ENCODE measurements around the gene KLF6.

Gene KLF6

DNA sequence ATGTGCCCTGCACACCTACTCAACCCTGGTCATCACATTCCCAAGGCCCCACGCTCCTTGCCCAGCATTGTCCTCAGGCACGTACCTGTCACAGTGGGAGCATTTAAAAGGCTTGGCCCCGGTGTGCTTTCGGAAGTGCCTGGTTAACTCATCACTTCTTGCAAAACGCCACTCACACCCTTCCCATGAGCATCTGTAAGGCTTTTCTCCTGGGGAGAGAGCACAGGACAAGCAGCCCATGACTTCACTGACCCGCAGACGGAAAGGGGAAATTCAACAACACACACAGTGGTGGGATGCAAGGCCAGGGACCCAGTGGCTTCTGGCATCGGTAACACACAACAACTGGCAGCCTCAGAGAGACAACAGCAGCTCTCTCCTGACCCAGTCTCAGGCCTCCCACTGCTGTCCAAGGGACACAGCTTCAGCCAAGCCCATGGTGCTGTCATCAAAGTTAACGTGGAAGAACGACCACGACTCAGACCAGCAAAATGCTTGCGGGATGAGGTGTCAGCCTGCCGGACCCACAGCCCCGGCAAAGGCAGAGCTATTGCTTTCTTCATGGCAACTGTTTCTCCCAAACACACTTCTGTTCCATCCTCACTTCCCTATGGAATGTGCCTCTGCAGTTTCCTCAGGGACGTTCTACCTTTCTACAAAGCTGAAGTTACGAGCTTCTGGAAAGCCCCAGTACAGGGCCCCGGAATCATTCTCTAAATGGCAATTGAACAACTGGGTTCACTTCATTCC is 4.8 kb downstream of the KLF6 start:
- H3K4me3 ChIP-seq (replicated peaks; ENCODE audit: low read depth, low read length) = peak overlapping the region; percentile 100
- peak; percentile 65 for DNase-seq (ENCODE audit: low read depth)
- no peak for TF ChIP-seq CTCF (IDR thresholded peaks at IDR 0.05; ENCODE audit: low read length, missing control alignments)

- peak; percentile 58 for DNase-seq (ENCODE audit: low read depth)
- TF ChIP-seq CTCF (IDR thresholded peaks at IDR 0.05; ENCODE audit: low read length, missing control alignments) = no peak
- peak overlapping the region; percentile 100 for H3K4me3 ChIP-seq (replicated peaks; ENCODE audit: low read depth, low read length)
Measured at GRCh38 chr10:3779158-3779741, 5.8 kb downstream of the KLF6 start.

- peak overlapping the region; percentile 100 for H3K4me3 ChIP-seq (replicated peaks; ENCODE audit: low read depth, low read length)
- TF ChIP-seq CTCF (IDR thresholded peaks at IDR 0.05; ENCODE audit: low read length, missing control alignments) = no peak
Measured at GRCh38 chr10:3778692-3779157, 6.3 kb downstream of the KLF6 start.

GRCh38 chr10:3777981-3778691 is 6.9 kb downstream of the KLF6 start:
- DNase-seq (ENCODE audit: low read depth) = peak; percentile 43
- TF ChIP-seq CTCF (IDR thresholded peaks at IDR 0.05; ENCODE audit: low read length, missing control alignments) = no peak
- H3K4me3 ChIP-seq (replicated peaks; ENCODE audit: low read depth, low read length) = peak overlapping the region; percentile 100

More at GRCh38 chr10:3778692-3779157, 6.3 kb downstream of the KLF6 start:
- peak; percentile 54 for DNase-seq (ENCODE audit: low read depth)

- peak overlapping the region; percentile 10 for H3K4me3 ChIP-seq (replicated peaks; ENCODE audit: low read depth, low read length)
- TF ChIP-seq CTCF (IDR thresholded peaks at IDR 0.05; ENCODE audit: low read length, missing control alignments) = no peak
- DNase-seq (ENCODE audit: low read depth) = peak; percentile 92
Measured at GRCh38 chr10:3776796-3777571, 8.0 kb downstream of the KLF6 start.

GRCh38 chr10:3775696-3776551 is 9.1 kb downstream of the KLF6 start:
- TF ChIP-seq CTCF (IDR thresholded peaks at IDR 0.05; ENCODE audit: low read length, missing control alignments) = no peak
- peak; percentile 77 for DNase-seq (ENCODE audit: low read depth)
- H3K4me3 ChIP-seq (replicated peaks; ENCODE audit: low read depth, low read length) = no peak overlapping the region
